ENCODE data around the gene DOCK10. TPM values are rescaled to one million over a fixed set of nuclear protein-coding genes. Genes with fewer than 3 reads are reported as not detected.

The DOCK10 gene
- total RNA-seq, 1 donor from 2014 or later: 10.2 TPM

DNA sequence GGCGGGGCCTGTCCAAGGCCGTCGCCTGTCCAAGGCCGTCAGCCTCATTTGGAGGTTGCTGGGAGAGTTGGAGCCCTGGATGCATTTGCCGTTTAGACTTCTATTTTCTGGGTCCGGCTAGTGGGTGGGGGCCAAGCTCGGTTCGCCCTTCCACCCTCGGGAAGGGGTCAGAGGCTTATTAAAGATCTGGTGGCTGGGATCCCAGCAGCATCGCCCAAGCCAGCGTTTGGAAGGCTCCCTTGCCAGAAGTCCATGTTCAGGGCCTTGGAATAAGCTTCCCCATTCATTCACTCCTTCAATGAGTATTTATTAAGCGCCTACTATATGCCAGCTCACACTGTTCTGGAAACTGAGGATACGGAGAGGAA lies 516 bp upstream of the DOCK10 start:
- FAIRE-seq: no peak
- DNase-seq (ENCODE audit: low spot score in 2 of 2): no peak

DNA sequence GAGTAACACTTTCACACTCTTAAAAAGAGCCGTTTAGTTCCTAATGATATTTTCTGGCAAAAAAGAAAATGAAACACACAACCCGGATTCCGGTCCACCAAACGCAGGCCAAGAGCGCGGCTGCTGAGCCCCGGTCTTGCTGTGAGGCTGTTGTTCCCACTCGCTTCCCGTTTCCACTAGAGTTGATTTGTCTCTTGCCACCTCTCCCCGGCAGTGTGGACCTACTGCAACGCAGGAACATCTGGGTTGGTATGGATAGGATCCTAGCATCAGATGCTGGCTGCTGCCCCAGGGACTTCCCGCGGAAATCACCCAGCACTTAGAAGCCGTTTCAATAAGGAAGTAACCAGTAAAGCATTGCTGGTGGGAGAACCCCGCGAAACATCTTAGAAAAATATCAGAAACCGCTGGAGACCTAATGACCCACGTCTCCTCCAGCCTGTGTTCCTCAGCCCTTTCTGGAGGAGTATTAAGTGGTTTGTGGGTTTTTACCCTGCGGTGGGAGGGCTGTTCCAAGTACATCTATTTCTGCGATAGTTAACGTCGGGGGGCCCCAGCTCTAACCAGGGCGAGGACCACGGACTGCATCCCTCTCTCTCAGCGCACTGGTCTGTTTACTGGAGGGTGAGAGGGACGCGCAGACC lies 939 bp downstream of the DOCK10 start:
- DNase-seq (ENCODE audit: low spot score in 2 of 2) (peak; percentile 20 to 49), FAIRE-seq (no peak)

DNA sequence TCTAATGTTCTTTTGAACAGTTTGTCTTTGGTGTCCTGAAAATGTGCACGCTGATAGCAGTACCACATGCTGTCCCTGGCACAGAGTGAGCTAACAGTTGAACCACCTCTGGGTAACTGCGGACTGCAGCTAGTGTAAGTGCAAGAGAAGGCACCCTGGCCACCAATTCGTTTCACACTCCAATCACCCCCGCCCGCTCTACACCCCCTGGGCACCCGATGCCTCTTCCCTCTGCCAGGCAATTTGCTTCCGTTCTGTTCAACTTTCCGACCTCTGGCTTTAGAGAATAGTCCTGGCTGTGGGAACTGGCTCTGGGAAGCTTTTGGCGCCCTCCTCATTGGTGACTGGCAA lies 1.4 kb downstream of the DOCK10 start:
- FAIRE-seq (no peak), DNase-seq (ENCODE audit: low spot score in 2 of 2) (peak; percentile 13 to 34)

DNA sequence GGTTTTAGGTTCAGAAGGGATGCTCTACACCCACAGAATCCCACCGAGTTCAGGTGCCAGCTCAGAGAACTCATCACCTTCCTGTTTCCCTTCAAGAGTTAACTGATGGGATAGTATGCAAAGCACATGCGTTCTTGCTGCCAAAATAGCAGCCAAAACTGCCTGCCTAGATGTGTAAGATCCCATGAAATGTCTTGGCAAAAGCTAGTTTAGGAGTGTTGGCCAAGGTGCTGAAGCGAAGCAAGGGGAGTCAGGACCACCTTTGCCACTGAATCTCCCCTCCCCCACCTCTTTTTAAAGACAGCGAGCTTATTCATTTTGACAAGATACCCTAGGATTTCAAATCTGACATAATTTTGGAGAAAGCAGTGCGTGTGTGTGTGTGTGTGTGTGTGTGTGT lies 2.1 kb downstream of the DOCK10 start:
- DNase-seq (ENCODE audit: low spot score in 2 of 2) (no peak), FAIRE-seq (no peak)

DNA sequence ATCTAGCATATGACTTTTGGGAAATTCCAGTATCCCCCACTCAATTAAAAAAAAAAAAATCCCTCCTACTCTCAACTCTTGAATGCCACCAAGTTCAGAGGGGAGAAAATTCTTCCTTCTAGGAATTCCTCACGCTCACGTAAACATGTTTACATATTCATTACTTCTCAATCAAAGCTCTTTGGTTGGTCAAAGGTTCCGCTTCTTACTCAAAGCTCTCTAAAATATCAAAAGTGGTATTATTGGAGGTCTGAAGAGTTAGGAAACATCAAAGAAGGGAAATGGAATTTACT lies 4.1 kb downstream of the DOCK10 start:
- FAIRE-seq (no peak), DNase-seq (ENCODE audit: low spot score in 2 of 2) (no peak)

DNA sequence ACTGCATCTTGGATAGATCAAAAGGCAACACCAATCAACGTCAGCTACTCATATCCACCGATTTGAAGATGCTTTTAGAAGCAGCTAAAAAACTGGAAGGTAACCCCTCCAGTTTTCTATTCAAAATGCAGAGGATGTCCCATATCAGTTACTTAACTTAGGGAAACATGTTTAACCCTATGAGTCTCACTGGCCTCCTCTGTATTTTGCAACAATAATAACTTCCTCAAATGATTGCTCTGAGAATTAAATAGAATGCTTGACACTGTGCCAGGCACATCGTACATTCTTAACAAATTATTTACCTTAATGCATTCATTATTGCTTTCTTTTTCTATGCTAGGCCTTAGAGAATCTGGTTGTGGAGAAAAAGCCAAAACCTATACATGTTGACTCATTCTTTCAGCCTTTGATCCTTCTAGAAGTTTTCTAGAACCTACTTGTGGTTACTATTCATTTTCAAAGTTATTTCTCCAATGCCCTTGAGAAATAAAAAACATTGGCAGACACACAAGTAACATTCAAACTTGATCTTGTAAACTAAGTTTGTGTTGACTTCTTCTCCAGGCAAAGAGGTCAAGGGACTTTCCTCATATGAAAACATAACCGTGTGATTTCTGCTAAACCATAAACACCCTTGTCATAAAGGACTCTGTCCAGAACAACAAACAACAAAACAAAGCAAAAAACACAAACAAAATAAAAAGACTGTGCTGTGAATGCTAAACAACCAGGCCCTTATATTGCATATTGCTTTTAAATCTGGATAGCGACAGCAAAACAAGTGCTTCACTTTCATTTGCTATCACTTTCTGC lies 4.6 kb downstream of the DOCK10 start:
- DNase-seq (ENCODE audit: low spot score in 2 of 2): no peak
- FAIRE-seq: no peak

DNA sequence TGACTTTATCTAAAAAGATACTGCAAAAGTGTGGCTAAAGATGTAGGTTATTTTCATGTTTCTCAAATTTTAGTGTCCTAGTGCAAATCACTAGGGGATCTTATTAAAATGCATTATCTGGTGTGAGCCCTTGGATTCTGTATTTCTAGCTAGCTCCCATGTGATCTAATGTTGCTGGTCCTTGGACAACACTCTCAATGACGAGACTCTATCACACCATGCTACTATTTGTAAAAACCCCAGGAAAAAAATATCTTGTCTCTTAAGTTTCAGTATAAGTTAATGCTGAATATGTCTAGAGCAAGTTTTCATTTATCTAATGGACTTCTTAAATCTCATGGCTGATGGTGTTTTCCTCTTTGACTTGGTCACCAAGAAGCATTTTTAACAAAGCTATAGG lies 5.8 kb downstream of the DOCK10 start:
- FAIRE-seq (no peak), DNase-seq (ENCODE audit: low spot score in 2 of 2) (no peak)

DNA sequence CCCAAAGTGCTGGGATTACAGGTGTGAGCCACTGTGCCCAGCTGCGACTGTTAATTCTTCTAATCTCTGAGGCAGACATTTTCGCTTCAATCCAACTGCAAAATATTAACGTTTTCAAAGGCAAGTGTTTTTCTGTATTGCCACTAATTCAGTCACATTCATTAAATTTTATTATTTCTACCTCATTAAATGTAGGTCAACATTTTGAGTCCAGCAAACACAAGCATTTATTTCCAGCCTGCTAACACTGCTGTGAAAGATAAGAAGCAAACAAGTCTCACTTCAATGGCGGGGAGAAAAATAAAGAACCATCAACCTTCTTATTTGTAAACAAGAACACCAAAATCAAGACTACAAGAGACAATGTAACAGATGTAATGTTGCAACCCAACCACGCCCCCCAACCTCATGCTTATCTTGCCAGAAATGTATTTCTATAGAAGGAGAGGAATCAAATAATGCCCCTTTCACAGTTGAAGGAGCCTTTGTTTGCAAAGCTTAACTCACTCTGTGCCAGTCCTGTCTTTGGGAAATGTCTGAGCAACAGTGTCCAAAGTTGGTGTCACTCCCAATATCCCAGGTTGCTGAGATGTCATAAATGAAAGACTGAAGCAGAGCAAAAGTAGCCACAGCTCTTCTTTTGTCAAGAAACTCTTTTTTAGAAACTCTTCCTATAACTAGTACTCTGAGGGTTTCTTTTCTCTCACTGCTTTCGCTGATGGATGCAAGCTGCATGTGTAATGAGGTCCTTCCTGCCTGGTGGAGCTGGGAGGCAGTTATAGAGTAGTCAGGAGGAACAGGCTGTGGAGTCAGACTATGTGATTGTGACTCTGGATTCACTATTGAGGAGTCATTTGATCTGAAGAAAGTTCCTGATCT lies 8.6 kb downstream of the DOCK10 start:
- DNase-seq (ENCODE audit: low spot score in 2 of 2) (no peak), FAIRE-seq (no peak)

DNA sequence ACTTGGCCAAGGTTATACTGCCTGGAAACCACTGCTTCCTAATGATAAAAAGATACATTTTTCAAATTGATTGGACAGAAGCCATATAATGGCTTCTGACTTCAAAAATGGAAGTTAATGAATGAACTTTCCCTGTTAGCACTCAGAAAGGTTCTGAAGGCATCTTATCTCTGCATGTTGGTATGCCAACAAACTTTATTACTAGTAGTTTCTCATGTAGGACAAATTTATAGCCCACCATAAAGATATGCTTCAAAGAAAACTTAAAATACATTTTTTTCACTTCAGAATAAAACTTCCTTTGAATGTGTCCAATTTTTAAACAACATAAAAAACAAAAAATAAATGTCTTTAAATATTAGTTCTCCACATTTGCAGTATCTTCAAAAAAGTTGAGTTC lies 10.0 kb downstream of the DOCK10 start:
- DNase-seq (ENCODE audit: low spot score in 2 of 2) (no peak), FAIRE-seq (peak; percentile 61)

DNA sequence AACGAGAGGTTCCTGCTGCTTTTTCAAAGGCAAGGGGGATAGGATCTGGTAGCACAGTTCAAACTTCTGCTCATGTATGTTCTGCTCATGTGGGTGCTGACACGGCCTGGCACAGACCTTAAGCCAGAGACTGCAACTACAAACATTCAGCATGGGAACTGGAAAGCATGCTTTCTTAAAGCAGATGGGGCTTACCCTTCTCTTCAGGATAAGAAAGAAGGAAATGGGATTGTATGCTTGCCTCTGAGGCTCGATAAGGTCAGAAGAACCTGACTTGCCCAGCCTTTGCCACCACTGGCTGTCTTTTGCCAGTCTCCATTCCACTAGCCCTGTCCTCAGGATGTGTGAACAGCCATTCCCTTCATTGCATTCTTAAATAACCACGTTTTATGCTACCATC lies 10.7 kb downstream of the DOCK10 start:
- no peak for FAIRE-seq
- DNase-seq (ENCODE audit: low spot score in 2 of 2): no peak

DNA sequence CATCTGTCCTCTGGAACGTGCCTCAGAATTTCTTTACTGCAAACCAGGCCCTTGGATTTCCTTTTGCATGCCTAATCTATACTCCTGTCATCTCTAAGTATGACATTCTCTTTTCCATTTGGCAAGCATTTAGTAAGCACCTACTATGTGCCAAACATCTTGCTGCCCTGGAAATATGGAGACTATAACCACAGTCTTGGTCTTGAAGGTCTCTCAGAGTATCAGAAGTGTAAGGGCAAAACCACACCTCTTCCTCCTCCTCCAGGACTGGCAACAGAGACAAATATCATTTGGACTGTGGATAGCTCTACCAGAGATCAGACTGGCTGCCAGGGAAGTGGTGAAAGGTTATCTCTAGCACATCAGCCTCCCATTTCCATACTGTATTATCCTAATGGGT lies 11.4 kb downstream of the DOCK10 start:
- FAIRE-seq: no peak
- no peak for DNase-seq (ENCODE audit: low spot score in 2 of 2)

DNA sequence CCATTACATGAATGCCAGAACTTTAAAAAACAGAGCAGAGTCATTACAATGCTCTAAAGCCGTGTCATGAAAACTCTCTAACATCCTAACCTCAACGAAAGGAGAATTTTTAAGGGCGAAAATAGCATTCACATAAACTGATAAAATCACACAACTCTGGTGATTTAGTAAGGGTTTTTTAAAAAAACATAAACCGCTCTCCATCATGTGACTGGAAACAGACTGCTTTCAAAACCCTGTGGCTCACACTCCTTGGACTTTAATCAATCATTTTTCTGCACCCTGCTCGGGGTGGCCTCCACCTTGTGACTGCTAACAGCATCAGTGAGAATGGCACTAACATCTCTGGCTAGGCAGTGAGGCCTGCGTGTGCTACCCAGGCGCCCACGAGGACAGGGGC lies 12.1 kb downstream of the DOCK10 start:
- no peak for DNase-seq (ENCODE audit: low spot score in 2 of 2)
- no peak for FAIRE-seq

DNA sequence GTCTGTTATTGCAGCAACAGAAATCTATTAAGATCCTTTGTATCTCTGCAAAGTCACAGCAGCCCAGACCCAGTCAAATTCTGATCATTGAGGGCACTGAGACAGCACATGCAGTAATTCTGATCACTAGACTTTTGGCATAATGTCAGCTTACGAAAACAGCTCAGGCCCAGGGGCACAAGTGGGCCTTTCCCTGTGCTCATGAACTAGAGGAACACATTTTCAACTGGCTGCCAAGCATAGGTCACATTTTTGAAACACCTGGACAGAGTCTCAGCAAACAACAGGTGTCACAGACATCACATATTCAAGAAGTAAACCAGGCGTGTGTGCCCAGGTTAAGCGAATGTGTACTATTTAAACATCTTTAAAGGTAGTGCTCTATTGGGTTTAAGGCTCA lies 13.7 kb downstream of the DOCK10 start:
- DNase-seq (ENCODE audit: low spot score in 2 of 2): no peak
- no peak for FAIRE-seq

DNA sequence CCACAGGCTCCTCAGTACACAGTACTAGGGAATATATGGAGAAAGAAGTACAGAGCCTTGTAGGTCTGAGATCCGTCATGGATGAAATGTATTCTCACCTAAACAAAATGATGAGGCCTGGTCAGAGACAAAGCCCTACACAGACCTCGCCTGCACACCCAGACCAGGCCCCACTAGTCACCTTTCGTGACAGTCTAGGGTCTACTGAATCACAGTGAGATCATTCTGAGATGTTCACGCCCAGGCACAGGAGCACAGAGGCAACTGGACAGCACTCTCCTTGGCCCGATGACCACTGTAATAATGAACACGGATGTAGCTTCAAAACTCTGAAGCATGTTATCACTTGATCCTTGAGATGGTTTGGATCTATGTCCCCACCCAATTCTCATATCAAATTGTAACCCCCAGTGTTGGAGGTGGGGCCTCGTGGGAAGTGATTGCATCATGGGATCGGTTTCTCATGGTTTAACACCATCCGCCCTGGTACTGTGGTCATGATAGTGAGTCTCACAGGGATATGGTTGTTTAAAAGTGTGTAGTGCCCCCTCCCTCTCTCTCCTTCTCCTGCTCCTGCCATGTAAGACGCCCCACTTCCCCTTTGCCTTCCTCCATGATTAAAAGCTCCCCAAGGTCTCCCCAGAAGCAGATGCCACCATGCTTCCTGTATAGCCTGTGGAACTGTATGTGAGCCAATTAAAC lies 15.1 kb downstream of the DOCK10 start:
- no peak for DNase-seq (ENCODE audit: low spot score in 2 of 2)
- no peak for FAIRE-seq

DNA sequence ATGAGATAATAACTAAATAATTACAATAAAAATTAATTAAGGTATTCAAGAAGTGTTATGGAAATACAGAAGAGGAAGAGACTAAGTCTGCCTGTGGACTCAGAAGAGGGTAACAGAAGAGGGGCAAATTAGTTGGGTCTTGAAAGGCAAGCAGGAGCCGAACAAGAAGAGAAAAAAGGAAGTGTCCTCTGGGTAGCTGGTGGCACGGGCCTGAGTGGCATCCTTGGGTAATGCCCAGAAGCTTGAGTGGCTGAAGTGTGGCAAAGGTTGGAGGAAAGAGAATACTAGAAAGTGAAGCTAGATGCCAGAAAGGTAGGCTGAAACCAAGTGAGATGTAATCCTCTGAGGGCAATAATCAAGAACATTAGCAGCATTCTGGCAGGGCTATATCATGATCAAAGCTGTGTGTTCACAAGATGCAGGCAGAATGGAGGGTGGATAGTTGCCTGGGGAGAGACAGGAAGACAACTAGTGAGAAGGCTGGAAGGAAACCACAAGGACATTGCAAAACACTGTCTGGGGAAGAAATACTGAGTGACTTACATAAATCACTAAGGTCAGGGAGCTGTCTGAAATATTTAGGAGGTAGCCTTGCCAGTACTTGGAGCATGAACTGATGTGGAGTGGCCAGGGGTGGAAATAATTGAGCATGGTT lies 16.2 kb downstream of the DOCK10 start:
- DNase-seq (ENCODE audit: low spot score in 2 of 2): no peak
- no peak for FAIRE-seq

DNA sequence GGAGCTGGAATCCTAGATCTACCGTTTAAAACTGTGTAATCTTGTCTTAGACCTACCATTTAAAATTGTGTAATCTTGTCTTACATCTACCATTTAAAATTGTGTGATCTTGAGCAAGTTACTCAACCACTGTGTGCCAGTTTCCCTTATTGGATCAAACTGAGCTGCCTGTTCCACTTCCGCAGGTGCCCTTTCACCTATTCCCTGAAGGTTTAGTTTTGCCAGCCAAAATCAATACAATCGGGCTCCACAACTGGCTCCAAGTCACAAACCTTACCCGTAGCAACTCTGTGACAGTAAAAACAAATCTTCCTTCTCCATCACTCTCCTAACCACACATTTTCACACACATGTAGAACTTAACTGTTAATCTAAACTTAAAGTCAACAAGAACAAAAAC lies 20.1 kb downstream of the DOCK10 start:
- DNase-seq (ENCODE audit: low spot score in 2 of 2) (no peak), FAIRE-seq (no peak)

DNA sequence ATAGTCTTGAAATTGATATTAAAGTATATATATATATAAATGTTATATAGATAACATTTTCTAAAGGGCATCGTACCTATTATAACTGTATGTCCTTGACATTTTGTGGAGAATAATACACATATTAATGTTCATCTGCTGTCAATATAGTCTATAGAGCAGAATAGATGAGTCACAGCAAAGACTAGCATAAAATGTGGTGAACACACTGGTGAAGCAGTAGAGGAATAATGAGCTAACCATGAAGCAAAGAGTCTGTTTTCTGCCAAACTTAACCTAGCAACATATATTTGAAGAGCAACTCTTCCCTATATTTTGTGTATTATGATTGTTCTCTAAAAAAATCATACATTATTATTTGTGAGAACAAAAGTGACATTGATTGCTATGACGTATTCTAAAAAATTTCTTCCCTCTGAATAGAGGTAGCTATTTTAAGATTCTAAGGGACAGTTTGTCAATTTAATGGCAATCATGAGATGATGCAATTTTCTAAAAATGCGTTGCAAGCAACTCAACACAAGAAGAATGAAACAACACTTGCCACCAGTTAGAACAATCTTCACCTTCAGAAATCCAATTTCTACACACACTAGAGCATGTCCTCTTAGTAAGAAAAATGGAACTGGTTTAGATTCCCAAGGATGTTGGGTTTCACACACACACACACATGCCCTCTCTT lies 22.0 kb downstream of the DOCK10 start:
- DNase-seq (ENCODE audit: low spot score in 2 of 2) (no peak), FAIRE-seq (no peak)

DNA sequence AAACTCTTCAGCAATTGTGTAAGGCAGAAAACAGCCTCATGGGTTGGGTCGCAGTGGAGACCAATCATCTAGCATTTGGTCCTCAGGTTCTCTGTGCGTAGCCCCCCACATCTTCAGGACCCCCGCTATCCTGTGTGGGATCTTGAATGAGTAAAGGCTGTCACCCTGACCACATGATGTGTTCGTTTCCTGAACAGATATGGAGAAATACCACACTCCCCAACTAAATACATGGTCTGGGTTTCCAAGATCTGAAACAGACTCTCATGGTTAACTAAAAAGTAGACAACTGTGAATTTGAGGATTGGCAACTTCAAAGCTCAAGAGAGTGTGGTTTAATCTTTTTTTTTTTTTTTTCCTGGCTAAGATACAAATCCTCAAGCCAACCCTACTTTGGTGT lies 23.2 kb downstream of the DOCK10 start:
- FAIRE-seq (no peak), DNase-seq (ENCODE audit: low spot score in 2 of 2) (no peak)

DNA sequence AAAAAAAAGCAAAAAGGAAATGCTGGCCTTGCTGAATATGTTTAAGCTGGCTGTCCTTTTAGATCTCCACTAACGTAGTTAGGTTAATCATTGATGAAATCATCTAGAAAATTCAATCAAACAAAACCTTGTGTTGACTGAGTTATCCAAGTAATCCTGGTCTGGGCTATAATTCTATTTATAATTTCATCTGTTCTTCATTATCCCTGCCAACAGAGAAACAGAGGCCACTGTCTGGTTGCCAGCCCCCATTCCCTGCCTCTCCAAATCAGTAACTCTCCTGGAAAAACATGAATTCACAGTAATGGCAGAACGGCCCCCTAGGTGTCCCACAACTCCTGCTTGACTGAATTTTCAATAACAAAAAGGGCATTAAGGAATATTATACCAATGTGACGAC lies 24.6 kb downstream of the DOCK10 start:
- DNase-seq (ENCODE audit: low spot score in 2 of 2): no peak
- no peak for FAIRE-seq

DNA sequence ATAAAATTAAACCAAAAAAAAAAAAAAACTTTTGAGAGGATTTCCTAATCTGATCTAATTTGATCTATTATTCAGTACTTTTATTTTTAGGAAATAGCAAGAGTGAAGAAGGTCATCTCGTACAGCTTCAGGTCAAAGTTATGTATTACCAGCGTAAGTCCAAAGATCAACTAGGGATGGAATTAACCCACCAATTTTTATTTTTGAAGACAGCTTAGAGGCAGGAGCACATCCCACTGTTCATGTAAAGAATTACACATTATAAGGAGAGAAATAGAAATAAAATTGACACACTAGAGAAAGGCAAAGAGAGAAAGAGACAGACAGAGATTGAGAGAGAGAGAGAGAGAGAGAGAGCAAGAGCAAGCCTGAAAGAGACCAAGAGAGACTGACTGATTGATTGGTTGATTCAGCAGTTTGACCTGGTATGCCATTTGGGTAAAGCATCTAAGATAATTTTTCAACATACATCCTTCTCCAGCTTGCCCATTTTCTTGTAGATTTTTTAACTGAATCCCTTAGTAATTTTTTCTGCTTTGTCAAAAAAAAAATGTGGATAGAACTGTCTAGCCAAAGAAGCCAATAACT lies 25.1 kb downstream of the DOCK10 start:
- FAIRE-seq (peak; percentile 37), DNase-seq (ENCODE audit: low spot score in 2 of 2) (no peak)
